HCEC 1CT (cell line): ENCODE results near the gene RNF183.

Experiments used
- DNase-seq: peaks from one replicate; pipeline ENCODE4 v3.0.0-alpha.2; 2017

RNF183 gene

DNA sequence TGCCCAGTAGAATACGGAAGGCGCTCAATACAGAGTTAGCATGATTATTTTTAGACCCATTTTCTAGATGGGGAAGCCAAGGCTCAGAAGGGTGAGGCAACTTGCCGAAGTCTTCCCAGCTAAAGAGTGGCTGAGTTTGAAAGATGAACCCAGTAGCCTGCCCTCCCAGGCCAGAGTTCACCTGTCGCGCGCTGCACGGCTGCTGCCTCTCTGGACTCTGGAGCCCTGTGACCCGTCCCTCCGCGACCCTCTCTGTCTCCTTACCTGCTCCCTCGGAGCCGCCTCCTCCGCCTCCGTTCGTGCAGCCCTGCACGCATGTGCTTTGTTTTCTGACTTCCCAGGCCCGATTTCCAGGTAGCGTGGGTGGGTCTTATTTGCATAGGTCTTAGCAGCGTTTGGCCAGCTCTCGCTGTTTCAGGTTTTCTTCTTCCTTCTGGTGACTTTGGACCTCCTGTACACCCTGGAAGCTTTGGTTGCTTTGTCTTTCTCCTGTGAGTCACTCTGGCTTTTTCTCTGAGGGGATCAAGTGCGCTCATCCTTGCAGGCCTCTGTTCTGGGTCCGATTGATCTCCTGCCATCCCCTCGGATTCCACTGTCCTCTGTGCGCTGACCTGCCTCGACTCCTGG is at the start of gene RNF183:
RNF183 (minus strand) TSS at position 585 of the 627 bp plus-strand sequence. CDS start 5,192 bp downstream, outside the sequence.
- DNase-seq: no peak

DNA sequence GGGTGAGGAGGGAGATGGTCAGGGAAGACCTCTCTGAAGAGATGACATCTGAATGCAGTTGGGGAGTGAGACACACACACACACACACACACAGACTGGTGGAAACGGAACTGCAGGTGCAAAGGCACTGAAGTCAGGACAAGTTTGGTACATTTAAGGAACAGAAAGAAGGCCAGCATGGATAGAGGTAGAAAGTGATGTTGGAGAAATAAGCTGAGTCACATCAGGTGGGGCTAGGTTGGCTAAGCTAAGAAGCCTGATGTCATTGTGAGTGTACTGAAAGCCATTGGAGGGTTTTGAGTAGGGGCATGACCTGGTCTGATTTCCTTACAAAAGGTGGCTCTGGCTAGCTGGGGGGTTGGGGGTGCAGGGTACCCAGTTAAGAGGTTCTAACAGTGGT is 49.2 kb upstream of the RNF183 start:
- DNase-seq: no peak

GRCh38 chr9:113352006-113352405 is 48.8 kb upstream of the RNF183 start:
- DNase-seq: no peak

DNA sequence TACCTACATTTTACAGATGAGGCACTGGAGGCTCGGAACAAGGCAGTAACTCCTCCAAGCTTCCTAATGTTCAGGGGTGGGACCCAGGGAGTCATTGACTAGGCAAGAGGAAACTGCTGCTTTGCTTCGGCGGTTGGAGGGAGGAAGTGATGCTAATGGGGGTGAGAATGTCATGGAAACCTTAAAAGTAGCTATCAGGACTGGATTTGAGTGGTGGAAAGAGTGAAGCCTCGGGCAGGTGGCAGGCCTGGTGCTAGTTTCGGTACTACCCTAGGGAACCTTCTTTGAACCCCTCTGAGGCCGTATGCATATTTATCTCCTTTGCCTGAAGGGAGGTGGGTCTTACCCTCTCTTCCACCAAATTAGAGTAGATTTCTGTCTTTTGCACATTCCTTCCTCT is 47.8 kb upstream of the RNF183 start:
- DNase-seq: no peak

DNA sequence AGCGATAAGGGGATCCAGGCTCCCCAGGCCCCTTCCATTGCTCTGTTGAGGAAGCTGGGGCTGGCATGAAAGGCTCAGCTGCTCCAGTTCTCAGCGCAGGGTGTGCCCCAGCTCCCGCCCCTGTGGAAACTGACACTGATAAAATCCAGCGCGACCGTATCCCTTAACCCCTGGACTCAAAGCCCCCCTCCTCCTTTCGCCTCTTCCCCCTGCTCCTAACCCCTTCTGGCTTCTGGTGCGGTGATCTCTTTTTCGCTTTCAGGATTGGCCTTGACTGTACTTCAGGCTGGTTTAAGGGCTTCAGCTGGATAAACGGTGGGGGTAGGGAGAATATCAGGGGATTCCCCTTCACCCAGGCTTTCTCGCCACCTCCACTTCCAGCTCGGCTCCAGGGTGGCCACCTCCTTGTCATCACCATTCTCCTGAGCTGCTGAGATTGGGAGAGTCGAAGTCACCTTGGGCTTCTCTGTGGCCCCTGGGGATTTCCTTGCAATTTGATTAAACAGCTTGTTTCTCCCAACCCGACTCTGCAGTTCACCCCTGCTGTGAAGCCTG is 47.0 kb upstream of the RNF183 start:
- DNase-seq: no peak

- DNase-seq: no peak
Observed at GRCh38 chr9:113349445-113350094, 46.4 kb upstream of the RNF183 start, which contains the start of gene BSPRY. Gene BSPRY (plus strand): TSS chr9:113349541. CDS start chr9:113349580, 39 bp downstream.

DNA sequence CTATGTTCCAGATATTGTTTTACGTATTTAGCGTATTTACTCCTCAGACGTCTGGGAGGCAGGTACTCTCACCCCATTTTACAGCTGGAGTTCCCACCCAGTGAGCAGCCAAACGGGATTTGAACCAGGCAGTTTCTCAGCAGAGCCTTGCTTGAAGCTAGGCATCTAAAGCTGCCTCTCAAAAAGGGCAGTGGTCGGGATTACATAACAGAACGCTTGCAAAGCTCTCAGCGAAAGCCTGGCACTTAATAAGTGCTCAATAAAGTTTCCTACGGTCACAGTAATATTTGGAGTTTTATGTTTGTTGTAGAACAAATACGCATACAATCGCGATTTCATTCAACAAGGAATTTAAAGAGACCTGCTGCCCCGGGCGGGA is 45.9 kb upstream of the RNF183 start:
- no peak for DNase-seq

- DNase-seq: no peak
Observed at GRCh38 chr9:113348437-113348836, 45.3 kb upstream of the RNF183 start.

DNA sequence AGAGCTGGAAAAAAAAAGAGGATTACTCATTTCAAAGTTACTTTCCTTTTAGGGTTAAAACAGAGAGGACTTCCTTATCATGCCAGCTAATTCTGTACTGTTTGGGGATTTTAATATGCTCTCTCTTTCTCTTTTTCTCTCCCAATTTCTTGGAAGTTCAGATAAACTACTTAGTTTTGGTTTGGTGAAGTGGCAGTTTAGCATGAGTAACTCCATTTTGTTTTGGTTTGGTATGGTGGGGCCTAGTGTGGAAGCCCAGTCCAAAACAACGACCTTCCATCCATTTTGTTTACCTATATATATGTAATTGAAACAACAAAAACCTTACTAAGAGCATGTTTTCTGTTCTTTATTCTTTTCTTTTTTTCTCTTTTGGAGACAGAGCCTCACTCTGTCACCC is 42.5 kb upstream of the RNF183 start:
- DNase-seq: no peak

DNA sequence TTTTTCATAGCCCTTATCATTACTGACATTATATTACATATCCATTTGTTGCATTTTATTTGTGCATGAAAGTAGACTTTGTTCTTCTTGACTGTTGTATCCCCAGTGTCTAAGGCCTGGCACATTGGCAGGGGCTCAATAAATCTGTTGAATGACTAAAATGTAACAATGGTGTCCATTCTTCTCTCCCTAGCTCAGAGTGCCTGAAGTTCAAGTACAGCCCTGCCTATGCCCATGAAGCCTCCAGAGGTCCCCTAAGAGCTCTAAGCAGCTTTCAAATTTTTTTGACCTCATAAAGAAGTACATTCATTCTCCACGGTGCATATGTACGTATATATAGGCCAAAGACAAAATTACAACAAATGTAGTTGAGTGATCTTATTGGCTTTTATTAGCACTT is 42.0 kb upstream of the RNF183 start:
- no peak for DNase-seq

DNA sequence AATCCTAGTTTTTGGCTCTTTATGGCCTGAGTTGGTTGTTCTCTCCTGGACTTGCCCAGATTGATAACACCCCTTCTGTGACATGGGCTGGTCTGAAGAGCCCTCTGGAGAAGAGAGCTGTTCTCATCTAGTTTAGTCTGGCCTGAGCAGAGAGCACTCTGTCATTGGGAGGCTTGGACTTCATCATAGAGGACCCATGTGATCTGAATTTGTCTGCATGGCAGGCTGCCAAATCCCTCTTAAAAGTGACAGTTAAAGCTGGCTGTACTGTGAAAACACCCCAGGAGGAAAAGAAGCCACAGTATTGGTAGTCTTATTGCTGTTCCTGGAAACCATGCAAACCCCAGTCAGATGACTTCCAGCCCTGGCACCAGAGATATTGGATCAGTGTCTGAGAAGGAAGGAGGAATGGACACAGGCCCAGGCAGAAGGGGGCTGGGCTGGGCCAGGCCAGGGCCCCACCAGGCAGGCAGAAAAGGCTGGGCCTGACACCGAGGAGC is 40.6 kb upstream of the RNF183 start:
- no peak for DNase-seq

DNA sequence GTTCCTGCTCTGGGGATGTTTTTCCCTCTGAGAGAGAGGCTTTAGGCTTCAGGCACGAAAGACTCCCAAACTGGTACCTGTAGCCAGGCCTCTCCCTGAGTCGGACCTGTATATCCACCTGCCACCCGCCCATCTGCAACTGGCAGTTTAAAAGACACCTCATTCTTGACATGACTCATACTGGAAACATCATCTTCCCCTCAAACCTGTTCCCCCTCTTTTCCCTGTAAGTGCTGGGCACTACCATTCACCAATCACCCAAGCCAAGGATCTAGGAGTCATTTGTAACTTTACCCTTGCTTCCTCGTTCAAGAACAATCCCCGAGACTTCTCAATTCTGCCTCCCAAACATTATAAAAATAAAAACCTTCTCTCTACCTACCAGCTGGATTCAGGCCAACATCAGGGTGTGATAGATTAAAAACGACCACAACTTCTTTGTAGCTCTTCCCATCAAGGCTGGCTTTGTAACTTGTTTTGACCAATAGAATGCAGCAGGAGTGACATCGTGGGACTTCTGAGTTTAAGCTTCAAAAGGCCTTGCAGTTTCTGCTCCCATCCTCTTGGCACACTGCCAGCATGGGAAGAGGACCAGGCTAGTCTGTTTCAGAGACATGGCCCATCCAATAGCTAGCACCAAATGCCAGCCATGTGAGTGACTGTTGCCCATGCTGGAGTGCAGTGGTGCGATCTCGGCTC is 38.7 kb upstream of the RNF183 start:
- no peak for DNase-seq

GRCh38 chr9:113340011-113340699 is 37.0 kb upstream of the RNF183 start, which contains the start of gene WDR31:
Gene WDR31 (minus strand): TSS chr9:113340275. CDS start chr9:113332022, 8,253 bp downstream.
- DNase-seq: peak; percentile 84

GRCh38 chr9:113337714-113338113 is 34.5 kb upstream of the RNF183 start:
- DNase-seq: no peak

- no peak for DNase-seq
Observed at GRCh38 chr9:113331780-113332179, 28.6 kb upstream of the RNF183 start.

DNA sequence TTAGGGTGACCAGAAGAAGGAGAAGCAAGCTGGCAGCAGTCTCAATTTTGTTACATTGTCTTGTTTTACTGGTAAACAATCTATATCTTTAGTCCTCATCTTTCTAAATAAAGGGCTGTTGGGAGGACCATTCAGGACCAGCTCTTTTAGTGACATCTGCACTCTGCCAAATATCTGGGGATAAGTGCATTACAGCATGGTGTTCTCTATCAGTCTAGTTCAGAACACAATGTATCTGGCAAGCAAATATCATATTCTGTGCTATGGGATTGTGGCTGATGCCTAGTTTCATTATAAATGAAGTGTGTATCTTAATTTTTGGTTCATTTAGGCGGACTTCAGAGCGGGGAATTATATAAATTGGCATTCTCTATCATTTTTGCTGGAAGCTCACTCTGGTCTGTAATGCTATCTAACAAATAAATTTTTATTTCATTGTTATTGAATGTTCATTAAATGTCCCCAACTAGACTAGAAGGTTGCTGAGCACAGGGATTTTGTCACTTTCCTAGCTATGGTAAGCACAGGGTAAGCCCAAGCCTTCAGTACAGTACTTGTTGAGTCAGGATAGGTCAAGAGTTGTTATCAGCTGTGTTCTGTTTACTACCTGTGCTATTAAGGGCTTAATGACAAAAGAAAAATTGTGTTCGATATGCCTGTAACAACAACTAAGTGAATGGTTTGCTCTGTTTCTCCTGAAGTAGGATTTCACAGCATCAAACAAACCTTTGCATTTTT is 25.0 kb upstream of the RNF183 start:
- no peak for DNase-seq

- DNase-seq: no peak
Observed at GRCh38 chr9:113326230-113326629, 23.1 kb upstream of the RNF183 start.

DNA sequence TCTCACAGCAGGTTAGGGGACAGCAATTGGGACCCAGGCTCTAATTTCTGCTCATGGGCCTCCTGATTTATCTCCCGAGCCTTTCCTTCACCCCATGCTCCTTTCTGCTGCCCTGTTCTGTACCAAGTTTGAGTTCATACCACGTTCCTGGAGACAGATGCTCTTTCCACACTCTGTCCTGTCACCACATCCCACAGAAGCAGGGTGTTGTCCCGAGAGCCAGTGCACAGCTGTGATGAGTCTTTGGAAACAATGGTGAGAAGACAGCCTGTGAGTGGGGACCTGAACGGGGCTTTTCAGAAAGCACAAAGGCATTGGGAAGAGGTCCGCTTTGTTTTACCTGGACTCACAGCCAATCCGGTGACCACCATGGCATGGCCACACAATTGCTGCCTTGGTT is 19.5 kb upstream of the RNF183 start:
- no peak for DNase-seq

DNA sequence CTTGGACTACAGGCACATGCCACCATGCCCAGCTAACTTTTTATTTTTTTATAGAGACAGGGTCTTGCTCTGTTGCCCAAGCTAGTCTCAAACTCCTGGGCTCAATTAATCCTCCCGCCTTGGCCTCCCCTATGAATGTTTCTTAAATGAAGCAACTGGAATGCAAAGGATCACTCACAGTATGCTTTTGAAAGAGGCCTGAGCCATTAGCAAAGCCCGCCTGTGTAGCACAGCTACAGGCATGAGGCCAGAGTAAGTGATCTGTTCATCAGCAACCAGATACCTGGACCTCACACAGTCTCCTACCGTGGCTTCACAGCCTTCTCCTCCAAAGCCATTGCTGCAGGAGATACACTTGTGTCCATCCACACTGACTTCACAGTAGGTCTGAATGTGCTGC is 16.9 kb upstream of the RNF183 start:
- DNase-seq: no peak

DNA sequence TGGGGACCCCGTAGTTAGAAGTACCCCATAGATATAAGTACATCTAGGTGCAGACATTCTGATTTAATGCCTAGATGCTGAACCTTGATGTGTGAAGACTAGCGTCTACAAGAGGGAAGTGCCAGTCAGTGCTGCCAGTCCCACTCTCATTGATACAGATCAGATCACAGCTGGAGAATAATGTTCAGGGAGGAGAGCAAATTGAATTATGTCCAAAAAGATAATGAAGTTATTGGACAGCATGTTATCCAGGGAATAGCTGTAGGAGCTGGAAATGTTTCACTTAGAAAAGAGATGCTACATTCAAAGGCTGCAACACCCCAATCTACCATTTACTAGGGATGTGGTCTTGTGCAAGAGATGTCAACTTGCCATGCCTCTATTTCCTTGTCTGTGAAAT is 15.9 kb upstream of the RNF183 start:
- no peak for DNase-seq

- no peak for DNase-seq
Observed at GRCh38 chr9:113317777-113318176, 14.6 kb upstream of the RNF183 start.

DNA sequence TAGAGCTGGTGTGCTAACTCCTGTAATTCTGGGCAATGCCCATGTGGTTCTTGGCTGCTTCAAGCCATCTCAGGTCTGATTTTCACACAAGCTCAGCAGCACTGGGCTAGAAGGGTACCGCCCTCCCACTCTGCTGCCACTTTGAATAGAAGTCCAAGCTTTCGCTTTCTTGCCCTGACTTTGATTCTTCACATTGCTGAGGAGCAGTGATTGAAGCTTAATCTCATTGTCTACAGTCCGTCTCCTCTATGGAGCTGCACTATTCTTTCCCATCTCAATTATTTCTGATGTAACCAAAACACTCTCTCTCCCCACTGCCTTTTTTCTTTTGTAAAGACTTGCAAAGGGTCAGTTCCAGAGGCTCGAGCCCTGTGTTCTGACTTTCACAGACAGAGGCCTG is 12.9 kb upstream of the RNF183 start:
- no peak for DNase-seq
